ENCODE measurements around the gene NR2E1. TPM values are rescaled to one million over a fixed set of nuclear protein-coding genes. Genes with fewer than 3 reads are reported as not detected.

Gene NR2E1
- total and polyA plus RNA-seq, 9 donors, result 0.02 TPM; not detected in 8

DNA sequence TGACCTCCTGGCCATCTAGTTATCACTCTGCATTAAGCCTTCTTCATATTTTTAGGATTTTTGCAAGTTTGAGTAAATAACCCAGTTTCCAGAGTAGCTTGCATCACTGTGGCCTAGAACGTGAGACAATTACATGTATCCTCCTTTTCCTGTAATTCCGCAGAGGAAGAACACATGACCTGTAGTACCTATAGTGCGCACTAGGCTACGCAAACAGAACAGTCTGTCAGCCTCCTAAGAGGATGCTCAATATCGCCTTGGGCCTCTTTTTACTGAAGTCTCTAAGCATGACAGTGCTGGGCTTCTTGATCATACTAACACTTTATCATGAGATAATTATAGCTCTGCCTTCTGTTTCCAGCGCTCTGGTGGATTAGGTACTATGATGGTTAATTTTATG lies 20.2 kb upstream of the NR2E1 start:
- TF ChIP-seq, protein P1, sequence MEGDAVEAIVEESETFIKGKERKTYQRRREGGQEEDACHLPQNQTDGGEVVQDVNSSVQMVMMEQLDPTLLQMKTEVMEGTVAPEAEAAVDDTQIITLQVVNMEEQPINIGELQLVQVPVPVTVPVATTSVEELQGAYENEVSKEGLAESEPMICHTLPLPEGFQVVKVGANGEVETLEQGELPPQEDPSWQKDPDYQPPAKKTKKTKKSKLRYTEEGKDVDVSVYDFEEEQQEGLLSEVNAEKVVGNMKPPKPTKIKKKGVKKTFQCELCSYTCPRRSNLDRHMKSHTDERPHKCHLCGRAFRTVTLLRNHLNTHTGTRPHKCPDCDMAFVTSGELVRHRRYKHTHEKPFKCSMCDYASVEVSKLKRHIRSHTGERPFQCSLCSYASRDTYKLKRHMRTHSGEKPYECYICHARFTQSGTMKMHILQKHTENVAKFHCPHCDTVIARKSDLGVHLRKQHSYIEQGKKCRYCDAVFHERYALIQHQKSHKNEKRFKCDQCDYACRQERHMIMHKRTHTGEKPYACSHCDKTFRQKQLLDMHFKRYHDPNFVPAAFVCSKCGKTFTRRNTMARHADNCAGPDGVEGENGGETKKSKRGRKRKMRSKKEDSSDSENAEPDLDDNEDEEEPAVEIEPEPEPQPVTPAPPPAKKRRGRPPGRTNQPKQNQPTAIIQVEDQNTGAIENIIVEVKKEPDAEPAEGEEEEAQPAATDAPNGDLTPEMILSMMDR (IDR thresholded peaks at IDR 0.05), result no peak
- TF ChIP-seq POLR2A (IDR thresholded peaks at IDR 0.05), result no peak
- TF ChIP-seq EP300 (IDR thresholded peaks at IDR 0.05), result no peak
- Histone ChIP-seq H3K36me3 (no peaks in the 10 kb centered on the region), H3K4me1 (ENCODE audit: insufficient read depth) (no peaks in the 10 kb centered on the region), H3K27me3 (no peaks in the 10 kb centered on the region), H3K4me3 (no peak overlapping the region), H3K9me3 (peaks cover 0 to 9% of the 10 kb centered on the region in 2 donors), H3K27ac (no peak overlapping the region)
- intact Hi-C loops (cut with DNase I), result no loop called here
- DNase-seq, result no peak
- 88 to 89% (median 89%) methylated on average over 6 of the region's 6 CpGs for WGBS, 3 donors

DNA sequence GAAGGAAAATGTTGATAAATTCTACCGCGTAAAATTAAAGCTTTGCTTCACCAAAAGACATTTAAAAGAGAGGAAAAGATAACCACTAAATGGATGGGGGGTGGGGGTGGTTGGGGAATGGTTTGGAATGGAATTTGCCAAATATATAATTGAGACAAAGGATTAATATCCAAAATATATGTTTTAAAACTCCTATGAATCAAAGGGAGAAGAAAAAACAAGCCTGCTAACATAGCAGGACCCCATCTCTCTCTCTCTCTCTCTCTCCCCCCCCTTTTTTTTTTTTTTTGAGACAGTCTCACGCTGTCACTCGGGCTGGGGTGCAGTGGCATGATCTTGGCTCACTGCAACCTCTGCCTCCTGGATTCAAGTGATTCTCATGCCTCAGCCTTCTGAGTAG lies 13.4 kb upstream of the NR2E1 start:
- 58 to 77% (median 60%) methylated on average over 4 of the region's 4 CpGs for WGBS, 3 donors
- DNase-seq, result no peak
- H3K4me3 ChIP-seq, result no peak overlapping the region
- TF ChIP-seq, protein P1 (IDR thresholded peaks at IDR 0.05), result no peak
- TF ChIP-seq EP300 (IDR thresholded peaks at IDR 0.05) (no peak), POLR2A (IDR thresholded peaks at IDR 0.05) (no peak)
- no peak overlapping the region for H3K27ac ChIP-seq
- peaks cover 0 to 9% of the 10 kb centered on the region in 2 donors for H3K9me3 ChIP-seq
- intact Hi-C loops (cut with DNase I), result no loop called here
- H3K36me3 ChIP-seq, result no peaks in the 10 kb centered on the region
- no peaks in the 10 kb centered on the region for H3K27me3 ChIP-seq
- H3K4me1 ChIP-seq (ENCODE audit: insufficient read depth), result peaks cover 2% of the 10 kb centered on the region

DNA sequence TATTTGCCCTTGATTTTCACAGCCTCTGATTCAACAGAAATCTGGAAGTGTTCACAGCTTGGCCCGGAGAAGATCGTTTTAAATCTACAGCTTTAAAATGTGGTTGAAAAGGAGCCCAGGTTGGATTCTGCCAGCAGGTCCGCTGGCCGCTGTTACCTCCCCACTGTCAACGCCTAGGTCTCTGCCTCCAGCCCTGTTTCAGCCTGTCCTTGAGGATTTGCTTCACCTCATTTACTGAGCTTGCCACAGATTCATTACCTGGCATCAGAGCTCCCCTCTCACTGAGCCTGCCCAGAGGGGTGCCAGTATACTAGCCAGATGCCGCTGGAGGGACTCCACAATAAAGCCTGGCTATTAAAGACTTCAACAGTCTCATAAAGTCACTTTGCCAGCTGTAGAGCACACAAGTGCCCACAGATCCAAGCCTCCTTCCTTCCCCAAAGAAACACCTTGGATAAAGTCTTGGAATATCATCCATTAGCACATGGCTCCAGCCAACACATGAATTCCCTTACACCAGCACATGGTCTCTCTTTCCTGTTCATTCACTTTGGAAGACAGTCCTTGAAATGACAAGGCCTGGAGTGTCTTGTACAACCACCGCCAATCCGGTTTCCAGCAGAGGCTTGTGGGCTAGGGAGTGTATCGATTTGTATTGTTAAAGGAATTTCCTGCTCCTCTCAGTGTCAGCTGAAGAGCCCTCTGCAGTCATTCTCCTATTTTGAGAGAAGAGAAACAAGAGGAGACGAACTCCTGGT lies 9.5 kb upstream of the NR2E1 start:
- intact Hi-C loops (cut with DNase I), result no loop called here
- no peaks in the 10 kb centered on the region for H3K27me3 ChIP-seq
- 26% methylated on average over 10 of the region's 10 CpGs for WGBS, 3 donors

DNA sequence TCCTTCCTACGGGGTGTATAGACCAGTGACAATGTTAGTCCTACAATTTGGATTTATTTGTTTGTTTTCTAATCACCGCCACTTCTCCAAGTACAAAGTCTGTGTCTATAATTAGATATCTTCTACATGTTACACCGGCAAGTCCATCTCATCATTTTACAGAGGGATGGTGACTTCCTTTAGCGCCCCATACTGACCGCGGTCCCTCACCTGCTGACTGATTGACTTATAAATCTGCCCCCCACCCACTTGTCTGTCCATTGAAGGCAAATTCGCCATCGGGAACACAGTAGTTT lies 8.9 kb upstream of the NR2E1 start:
- no peak overlapping the region for H3K27ac ChIP-seq
- H3K36me3 ChIP-seq, result no peaks in the 10 kb centered on the region
- no peak for DNase-seq
- peaks cover 0 to 3% of the 10 kb centered on the region in 2 donors for H3K9me3 ChIP-seq
- 11 to 15% (median 13%) methylated on average over 8 of the region's 8 CpGs for WGBS, 3 donors
- peaks cover 5% of the 10 kb centered on the region for H3K4me1 ChIP-seq (ENCODE audit: insufficient read depth)
- H3K27me3 ChIP-seq, result no peaks in the 10 kb centered on the region
- H3K4me3 ChIP-seq, result no peak overlapping the region
- intact Hi-C loops (cut with DNase I), result no loop called here
- TF ChIP-seq EP300 (IDR thresholded peaks at IDR 0.05), result no peak
- no peak for TF ChIP-seq POLR2A (IDR thresholded peaks at IDR 0.05)
- TF ChIP-seq, protein P1 (IDR thresholded peaks at IDR 0.05), result no peak

More for the DNA sequence above, 9.5 kb upstream of the NR2E1 start:
- Histone ChIP-seq H3K36me3 (no peaks in the 10 kb centered on the region), H3K4me3 (no peak overlapping the region), H3K9me3 (peaks cover 0 to 3% of the 10 kb centered on the region in 2 donors), H3K4me1 (ENCODE audit: insufficient read depth) (peaks cover 5% of the 10 kb centered on the region), H3K27ac (no peak overlapping the region)
- DNase-seq, result no peak
- TF ChIP-seq, protein P1 (IDR thresholded peaks at IDR 0.05), result no peak
- no peak for TF ChIP-seq EP300 (IDR thresholded peaks at IDR 0.05)
- TF ChIP-seq POLR2A (IDR thresholded peaks at IDR 0.05), result no peak
